ENCODE measurements around the gene TPM2. TPM values are rescaled to one million over a fixed set of nuclear protein-coding genes. Genes with fewer than 3 reads are reported as not detected.

The TPM2 gene
- total and polyA plus RNA-seq, 2 experiments from 2014 or later, result 645 to 1,591 TPM

DNA sequence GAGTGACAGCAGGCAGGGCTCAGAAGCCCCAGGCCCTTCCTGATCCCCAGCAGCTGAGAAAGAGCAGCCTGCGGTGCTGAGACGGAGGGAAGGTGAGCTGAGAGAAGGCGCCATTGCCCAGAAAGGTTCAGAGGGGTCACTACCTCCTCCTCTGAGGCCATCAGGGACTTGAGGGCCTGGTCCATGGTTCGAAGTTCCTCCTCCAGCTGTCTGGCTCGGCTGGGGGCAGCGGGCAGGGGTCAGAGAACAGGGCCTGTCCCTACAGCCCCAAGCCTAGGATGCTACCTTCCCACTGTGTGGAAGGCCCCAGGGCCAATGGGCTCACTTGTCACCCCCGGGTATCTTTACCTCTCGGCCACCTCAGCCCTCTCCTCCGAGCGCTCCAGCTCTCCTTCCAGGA is 4.8 kb downstream of the TPM2 start:
- TF ChIP-seq, protein P1, sequence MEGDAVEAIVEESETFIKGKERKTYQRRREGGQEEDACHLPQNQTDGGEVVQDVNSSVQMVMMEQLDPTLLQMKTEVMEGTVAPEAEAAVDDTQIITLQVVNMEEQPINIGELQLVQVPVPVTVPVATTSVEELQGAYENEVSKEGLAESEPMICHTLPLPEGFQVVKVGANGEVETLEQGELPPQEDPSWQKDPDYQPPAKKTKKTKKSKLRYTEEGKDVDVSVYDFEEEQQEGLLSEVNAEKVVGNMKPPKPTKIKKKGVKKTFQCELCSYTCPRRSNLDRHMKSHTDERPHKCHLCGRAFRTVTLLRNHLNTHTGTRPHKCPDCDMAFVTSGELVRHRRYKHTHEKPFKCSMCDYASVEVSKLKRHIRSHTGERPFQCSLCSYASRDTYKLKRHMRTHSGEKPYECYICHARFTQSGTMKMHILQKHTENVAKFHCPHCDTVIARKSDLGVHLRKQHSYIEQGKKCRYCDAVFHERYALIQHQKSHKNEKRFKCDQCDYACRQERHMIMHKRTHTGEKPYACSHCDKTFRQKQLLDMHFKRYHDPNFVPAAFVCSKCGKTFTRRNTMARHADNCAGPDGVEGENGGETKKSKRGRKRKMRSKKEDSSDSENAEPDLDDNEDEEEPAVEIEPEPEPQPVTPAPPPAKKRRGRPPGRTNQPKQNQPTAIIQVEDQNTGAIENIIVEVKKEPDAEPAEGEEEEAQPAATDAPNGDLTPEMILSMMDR (IDR thresholded peaks at IDR 0.05; ENCODE audit: low read depth, low read length), result no peak
- no peak for DNase-seq (ENCODE audit: low read depth in 1 of 2, low spot score in 1 of 2)
- H3K4me3 ChIP-seq, result no peak overlapping the region
- no peaks in the 10 kb centered on the region for H3K9me3 ChIP-seq (ENCODE audit: low read depth)
- H3K27ac ChIP-seq, result peak overlapping the region; percentile 70
- no peaks in the 10 kb centered on the region for H3K27me3 ChIP-seq
- peaks cover 36% of the 10 kb centered on the region for H3K36me3 ChIP-seq
- peaks cover 32% of the 10 kb centered on the region for H3K4me1 ChIP-seq (ENCODE audit: low read depth)

DNA sequence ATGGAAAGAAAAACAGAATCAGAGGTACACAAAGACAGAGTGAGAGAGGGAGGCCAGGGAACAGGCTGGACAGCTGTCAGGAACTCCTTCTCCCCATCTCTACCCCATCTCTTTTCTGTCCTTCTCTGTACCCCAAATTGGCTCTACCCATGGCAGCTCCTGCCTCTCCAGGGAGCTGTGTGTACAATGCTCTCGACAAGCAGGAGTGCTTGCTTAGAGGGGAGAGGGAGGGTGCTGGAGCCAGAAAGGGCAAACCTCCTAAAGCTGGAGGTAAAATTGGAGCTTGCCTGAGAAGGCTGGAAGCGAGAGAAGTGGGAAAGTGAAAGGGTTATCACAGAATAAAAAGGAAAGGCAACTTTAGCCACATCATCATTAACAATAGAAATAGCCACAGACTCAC is 6.4 kb downstream of the TPM2 start:
- H3K9me3 ChIP-seq (ENCODE audit: low read depth), result no peaks in the 10 kb centered on the region
- peaks cover 36% of the 10 kb centered on the region for H3K36me3 ChIP-seq
- no peak overlapping the region for H3K4me3 ChIP-seq
- peaks cover 27% of the 10 kb centered on the region for H3K4me1 ChIP-seq (ENCODE audit: low read depth)
- H3K27me3 ChIP-seq, result no peaks in the 10 kb centered on the region
- TF ChIP-seq, protein P1 (IDR thresholded peaks at IDR 0.05; ENCODE audit: low read depth, low read length), result no peak
- peak overlapping the region; percentile 70 for H3K27ac ChIP-seq
- no peak for DNase-seq (ENCODE audit: low read depth in 1 of 2, low spot score in 1 of 2)

DNA sequence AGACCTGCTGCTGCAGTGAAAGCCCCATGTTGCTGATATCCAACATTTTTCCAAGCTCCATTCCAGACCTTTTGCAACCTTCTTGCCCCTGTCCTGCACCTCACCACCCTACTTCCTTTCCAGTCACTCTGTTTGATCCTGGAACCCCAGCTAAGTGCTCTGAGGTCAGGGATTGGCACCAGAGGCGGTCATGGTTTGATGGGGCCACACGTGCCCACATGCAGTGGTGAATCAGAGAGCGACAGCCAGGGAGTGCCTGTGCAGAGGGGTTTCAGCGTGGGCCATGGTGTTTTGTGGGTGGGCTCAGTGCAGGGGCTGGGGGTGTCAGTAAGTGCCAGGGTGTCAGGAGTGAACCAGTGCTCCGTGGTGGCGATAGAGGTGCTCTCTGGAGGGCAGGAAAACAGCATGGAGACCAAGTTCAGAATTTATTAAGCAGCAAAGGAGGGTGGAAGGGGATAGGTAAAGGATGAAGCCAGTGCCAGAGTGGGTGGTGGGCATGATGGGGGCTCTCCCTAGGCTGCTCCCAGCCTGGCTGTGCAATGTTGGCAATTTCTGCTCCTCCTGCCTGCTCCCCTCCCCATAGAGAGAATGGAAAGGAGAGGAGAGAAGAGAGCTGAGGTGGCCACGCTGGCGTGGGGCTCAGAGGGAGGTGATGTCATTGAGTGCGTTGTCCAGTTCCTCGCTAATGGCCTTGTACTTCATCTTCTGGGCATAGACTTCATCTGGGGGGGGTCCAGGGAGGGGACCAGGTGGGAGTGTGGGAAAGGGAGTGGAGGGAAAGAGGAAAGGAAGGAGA is 7.0 kb downstream of the TPM2 start:
- Histone ChIP-seq H3K27me3 (no peaks in the 10 kb centered on the region), H3K4me3 (no peak overlapping the region), H3K27ac (peak overlapping the region; percentile 70), H3K9me3 (ENCODE audit: low read depth) (no peaks in the 10 kb centered on the region), H3K36me3 (peaks cover 36% of the 10 kb centered on the region), H3K4me1 (ENCODE audit: low read depth) (peaks cover 21% of the 10 kb centered on the region)
- TF ChIP-seq, protein P1 (IDR thresholded peaks at IDR 0.05; ENCODE audit: low read depth, low read length), result no peak
- DNase-seq (ENCODE audit: low read depth in 1 of 2, low spot score in 1 of 2), result peak in 1 of 2 donors; percentile 19

DNA sequence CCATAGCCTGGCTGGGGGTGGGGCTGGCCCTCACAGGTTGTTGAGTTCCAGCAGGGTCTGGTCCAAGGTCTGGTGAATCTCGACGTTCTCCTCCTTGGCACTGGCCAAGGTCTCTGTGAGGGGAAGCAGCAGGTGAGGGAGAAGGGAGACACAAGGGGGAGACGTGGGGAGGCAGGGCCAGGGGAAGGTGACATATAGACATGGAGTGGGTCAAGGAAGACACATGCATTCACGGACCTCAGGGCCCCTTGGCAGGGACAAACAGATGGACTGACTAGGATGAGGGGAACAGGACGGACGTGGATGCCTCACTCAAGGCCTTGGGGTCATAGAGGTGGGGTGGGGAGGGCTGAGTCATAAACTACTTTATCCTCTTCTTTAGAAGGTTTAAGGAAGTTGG is 7.7 kb downstream of the TPM2 start:
- peak in 1 of 2 donors; percentile 36 for DNase-seq (ENCODE audit: low read depth in 1 of 2, low spot score in 1 of 2)
- peaks cover 15% of the 10 kb centered on the region for H3K4me1 ChIP-seq (ENCODE audit: low read depth)
- peak overlapping the region; percentile 31 for H3K27ac ChIP-seq
- no peak overlapping the region for H3K4me3 ChIP-seq
- no peaks in the 10 kb centered on the region for H3K9me3 ChIP-seq (ENCODE audit: low read depth)
- TF ChIP-seq, protein P1 (IDR thresholded peaks at IDR 0.05; ENCODE audit: low read depth, low read length), result no peak
- peaks cover 36% of the 10 kb centered on the region for H3K36me3 ChIP-seq
- no peaks in the 10 kb centered on the region for H3K27me3 ChIP-seq

DNA sequence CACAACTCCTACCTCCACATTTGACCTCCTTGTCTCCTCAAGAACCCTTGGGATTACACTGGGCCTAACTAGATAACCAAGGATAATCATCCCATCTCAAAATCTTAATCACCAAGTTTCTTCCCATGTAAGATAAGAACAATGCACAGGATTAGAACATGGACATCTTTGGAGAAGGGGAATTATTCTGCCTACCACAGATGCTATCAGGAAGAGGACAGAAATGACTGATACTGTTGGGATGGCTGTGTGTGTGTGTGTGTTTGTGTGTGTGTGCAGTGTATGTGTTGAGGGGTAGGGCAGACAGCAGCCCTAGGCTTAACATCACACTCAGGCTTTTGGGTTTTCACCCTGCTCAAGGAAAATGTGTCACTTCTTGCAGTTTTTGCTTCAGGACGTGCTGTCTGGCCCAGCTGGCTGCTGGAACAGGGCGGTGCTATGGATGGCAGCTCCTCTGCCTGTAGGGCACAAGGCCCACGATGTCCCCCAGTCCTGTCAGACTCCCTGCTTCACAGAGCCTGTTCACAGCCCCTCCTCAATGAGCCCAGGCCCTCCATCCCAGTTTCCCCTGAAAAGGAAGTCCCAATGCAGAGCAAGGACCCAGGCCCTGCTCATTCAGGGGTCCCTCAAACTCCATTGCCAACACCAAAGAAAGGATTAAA is 8.3 kb downstream of the TPM2 start:
- Histone ChIP-seq H3K27ac (peak overlapping the region; percentile 31), H3K36me3 (peaks cover 36% of the 10 kb centered on the region), H3K9me3 (ENCODE audit: low read depth) (no peaks in the 10 kb centered on the region), H3K27me3 (no peaks in the 10 kb centered on the region), H3K4me3 (no peak overlapping the region), H3K4me1 (ENCODE audit: low read depth) (peaks cover 9% of the 10 kb centered on the region)
- TF ChIP-seq, protein P1 (IDR thresholded peaks at IDR 0.05; ENCODE audit: low read depth, low read length), result no peak
- DNase-seq (ENCODE audit: low read depth in 1 of 2, low spot score in 1 of 2), result peak; percentile 41 to 43
